Embryonic facial prominence (tissue), 1 donor: Measurements from ENCODE around the gene SHC2.
"Not testable (repeated sequence)": the region's sequence is repeated elsewhere in the genome, so short reads cannot be mapped to it uniquely, and the experiment has no call there.

Source experiments
- DNase-seq: peaks from one replicate; pipeline ENCODE4 v3.0.0-alpha.2; 2016; ENCODE audit errors: extremely low spot score

The SHC2 gene

GRCh38 chr19:444677-445210, 16.1 kb downstream of the SHC2 start:
- DNase-seq = no peak

GRCh38 chr19:443005-443404, 17.8 kb downstream of the SHC2 start:
- no peak for DNase-seq

GRCh38 chr19:442085-442484, 18.7 kb downstream of the SHC2 start:
- no peak for DNase-seq

- DNase-seq = no peak
Measured at GRCh38 chr19:441213-441836, 19.5 kb downstream of the SHC2 start.

GRCh38 chr19:440391-441212, 20.2 kb downstream of the SHC2 start:
- no peak for DNase-seq

- DNase-seq = no peak
Measured at GRCh38 chr19:439167-439900, 21.5 kb downstream of the SHC2 start.

GRCh38 chr19:438416-438958, 22.3 kb downstream of the SHC2 start:
- DNase-seq = no peak

- no peak for DNase-seq
Measured at GRCh38 chr19:437041-437440, 23.8 kb downstream of the SHC2 start.

- DNase-seq = no peak
Measured at GRCh38 chr19:436413-436950, 24.4 kb downstream of the SHC2 start.

- DNase-seq = no peak
Measured at GRCh38 chr19:435707-436412, 25.0 kb downstream of the SHC2 start.

GRCh38 chr19:435056-435706, 25.7 kb downstream of the SHC2 start:
- no peak for DNase-seq

- DNase-seq = no peak
Measured at GRCh38 chr19:434152-434960, 26.5 kb downstream of the SHC2 start.

GRCh38 chr19:430701-431100, 30.1 kb downstream of the SHC2 start:
- DNase-seq = no peak

GRCh38 chr19:428149-428548, 32.7 kb downstream of the SHC2 start:
- no peak for DNase-seq

GRCh38 chr19:427675-428074, 33.2 kb downstream of the SHC2 start:
- not testable (repeated sequence) for DNase-seq

- no peak for DNase-seq
Measured at GRCh38 chr19:426725-427445, 33.9 kb downstream of the SHC2 start.

- no peak for DNase-seq
Measured at GRCh38 chr19:425056-425455, 35.8 kb downstream of the SHC2 start.

- DNase-seq = no peak
Measured at GRCh38 chr19:424546-424945, 36.3 kb downstream of the SHC2 start.
